Prostate gland (tissue), 2 donors: ENCODE data around the gene HMX1. TPM values are rescaled to one million over a fixed set of nuclear protein-coding genes. Genes with fewer than 3 reads are reported as not detected.

Experiments used
- DNase-seq: peaks from one replicate; pipeline ENCODE4 v3.0.0-alpha.2; 2019; ENCODE audit warnings: low spot score
- H3K27ac ChIP-seq, 2 donors: fragments of 200-600 bp; sonication (generic); 2 replicates each; pipeline ENCODE4 v1.5.1; 2017 to 2019
- H3K27me3 ChIP-seq: fragments of 200-600 bp; sonication (generic); replicated peaks from 2 replicates; pipeline ENCODE4 v1.5.1; 2019; ENCODE audit not compliant: insufficient read depth
- H3K36me3 ChIP-seq, 2 donors: fragments of 200-600 bp; sonication (generic); 1 replicate in 1 of 2; 2 replicates in 1 of 2; pipeline versions ENCODE4 v1.5.1 to v1.8.1; 2017 to 2019
- H3K4me1 ChIP-seq: fragments of 200-600 bp; sonication (generic); replicated peaks from 2 replicates; pipeline ENCODE4 v1.5.1; 2019
- H3K4me3 ChIP-seq, 2 donors: fragments of 200-600 bp; sonication (generic); 2 replicates each; pipeline ENCODE4 v1.5.1; 2017 to 2019
- H3K9me3 ChIP-seq: fragments of 200-600 bp; sonication (generic); 2 replicates; pipeline ENCODE4 v1.5.1; 2017
- CTCF ChIP-seq, 4 experiments: fragments of 200-600 bp in 2 of 4; fragments of 450-650 bp in 2 of 4; sonication (generic) in 2 of 4; IDR thresholded peaks; 1 replicate in 3 of 4; 2 replicates in 1 of 4; pipeline ENCODE4 v1.5.1; 2016 to 2019; ENCODE audit warnings: antibody characterized with exemption in 4 of 4, mild to moderate bottlenecking in 2 of 4, moderate library complexity in 2 of 4
- POLR2A ChIP-seq: fragments of 450-650 bp; IDR thresholded peaks from one replicate; pipeline ENCODE4 v1.6.1; 2016; ENCODE audit warnings: antibody characterized with exemption, mild to moderate bottlenecking
- POLR2AphosphoS5 ChIP-seq: sonication (generic); formaldehyde crosslinking; IDR thresholded peaks from one replicate; pipeline ENCODE4 v1.6.1; 2017; ENCODE audit warnings: antibody characterized with exemption
- WGBS: methylation state at CpG from one replicate; pipeline ENCODE4 v1.1.5; 2018; 5-methylcytosine and 5-hydroxymethylcytosine counted together
- intact Hi-C: fragments of 100-400 bp; cut with DNase I; formaldehyde crosslinking; loops from one replicate; pipeline ENCODE4 v1.14.2; 2022
- total RNA-seq, 2 donors: library from RNA; depleted of rRNA; stranded (reverse); fragments of >200 nt; gene quantifications; one replicate each; pipeline ENCODE4 v1.1.0, GENCODE V29; 2016

The HMX1 gene
- total RNA-seq, 2 donors from 2014 or later, result 5.3 TPM; not detected in 1

- DNase-seq, result no peak
- no peaks in the 10 kb centered on the region for H3K9me3 ChIP-seq
- H3K27me3 ChIP-seq, result peaks cover 52% of the 10 kb centered on the region
- no peaks in the 10 kb centered on the region for H3K4me1 ChIP-seq
- no peak for TF ChIP-seq POLR2A
- TF ChIP-seq POLR2AphosphoS5, result no peak
- TF ChIP-seq CTCF (IDR thresholded peaks at IDR 0.05), result no peak
- H3K27ac ChIP-seq, result no peak overlapping the region
- no peak overlapping the region for H3K4me3 ChIP-seq
- no peaks in the 10 kb centered on the region for H3K36me3 ChIP-seq
- 2% methylated on average over 74 of the region's 74 CpGs for WGBS
- intact Hi-C loops, result no loop called here
Observed at GRCh38 chr4:8857766-8858700, 13.6 kb downstream of the HMX1 start.

- Histone ChIP-seq H3K4me1 (no peaks in the 10 kb centered on the region), H3K4me3 (peak overlapping the region in 1 of 2 donors; percentile 8), H3K27me3 (peaks cover 54% of the 10 kb centered on the region), H3K9me3 (no peaks in the 10 kb centered on the region), H3K27ac (no peak overlapping the region), H3K36me3 (no peaks in the 10 kb centered on the region)
- intact Hi-C loops, result no loop called here
- no peak for TF ChIP-seq CTCF (IDR thresholded peaks at IDR 0.05)
- TF ChIP-seq POLR2AphosphoS5, result no peak
- TF ChIP-seq POLR2A, result no peak
- 7% methylated on average over 51 of the region's 51 CpGs for WGBS
- DNase-seq, result no peak
Observed at GRCh38 chr4:8856835-8857621, 14.6 kb downstream of the HMX1 start.

GRCh38 chr4:8855818-8856245, 15.8 kb downstream of the HMX1 start:
- H3K9me3 ChIP-seq, result no peaks in the 10 kb centered on the region
- H3K36me3 ChIP-seq, result no peaks in the 10 kb centered on the region
- H3K27me3 ChIP-seq, result peaks cover 46% of the 10 kb centered on the region
- no peak overlapping the region for H3K27ac ChIP-seq
- H3K4me1 ChIP-seq, result no peaks in the 10 kb centered on the region
- no peak for DNase-seq
- H3K4me3 ChIP-seq, result no peak overlapping the region
- WGBS, result 6% methylated on average over 9 of the region's 9 CpGs
- intact Hi-C loops, result no loop called here
- TF ChIP-seq POLR2A (no peak), POLR2AphosphoS5 (no peak), CTCF (IDR thresholded peaks at IDR 0.05) (no peak)

- Histone ChIP-seq H3K4me1 (no peaks in the 10 kb centered on the region), H3K36me3 (no peaks in the 10 kb centered on the region), H3K27ac (no peak overlapping the region), H3K4me3 (no peak overlapping the region), H3K9me3 (no peaks in the 10 kb centered on the region), H3K27me3 (peaks cover 37% of the 10 kb centered on the region)
- TF ChIP-seq POLR2AphosphoS5 (no peak), CTCF (IDR thresholded peaks at IDR 0.05) (no peak), POLR2A (no peak)
- 19% methylated on average over 10 of the region's 10 CpGs for WGBS
- no peak for DNase-seq
- intact Hi-C loops, result no loop called here
Observed at GRCh38 chr4:8854931-8855330, 16.7 kb downstream of the HMX1 start.
